ENCODE data around the gene SOWAHA.
"Not testable (repeated sequence)": the region's sequence is repeated elsewhere in the genome, so short reads cannot be mapped to it uniquely, and the experiment has no call there.

SOWAHA gene

DNA sequence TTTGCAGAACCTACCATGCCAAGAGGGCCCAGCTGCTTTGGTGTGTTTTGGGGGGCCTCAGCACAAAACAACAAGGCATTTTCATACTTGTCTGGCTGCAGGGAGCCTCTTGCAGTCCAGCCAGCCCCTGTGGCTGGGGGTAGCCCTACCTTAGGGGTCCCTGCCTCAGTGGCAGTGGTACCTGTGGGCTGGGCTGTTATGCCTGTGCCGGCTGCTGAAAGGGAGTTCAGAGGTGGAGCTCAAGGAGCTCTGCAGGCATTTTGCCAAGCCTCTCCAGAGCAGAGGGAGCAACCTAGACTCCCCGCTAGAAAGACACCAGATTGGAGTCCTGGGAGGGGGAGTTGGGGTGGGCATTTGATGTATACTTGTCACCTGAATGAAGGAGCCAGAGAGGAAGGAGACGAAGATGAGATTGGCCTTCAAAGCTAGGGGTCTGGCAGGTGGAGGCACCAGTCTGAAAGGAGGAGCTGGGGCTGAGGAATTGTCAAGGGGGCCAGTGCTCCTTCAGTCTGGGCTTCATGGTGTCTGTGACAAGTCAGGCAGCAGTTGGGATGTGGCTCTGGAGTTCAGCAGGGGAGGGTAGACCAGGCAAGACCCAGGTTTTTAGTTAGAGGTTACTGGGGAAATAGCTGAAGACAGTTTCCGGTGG is 15.9 kb downstream of the SOWAHA start:
- DNase-seq = no peak

DNA sequence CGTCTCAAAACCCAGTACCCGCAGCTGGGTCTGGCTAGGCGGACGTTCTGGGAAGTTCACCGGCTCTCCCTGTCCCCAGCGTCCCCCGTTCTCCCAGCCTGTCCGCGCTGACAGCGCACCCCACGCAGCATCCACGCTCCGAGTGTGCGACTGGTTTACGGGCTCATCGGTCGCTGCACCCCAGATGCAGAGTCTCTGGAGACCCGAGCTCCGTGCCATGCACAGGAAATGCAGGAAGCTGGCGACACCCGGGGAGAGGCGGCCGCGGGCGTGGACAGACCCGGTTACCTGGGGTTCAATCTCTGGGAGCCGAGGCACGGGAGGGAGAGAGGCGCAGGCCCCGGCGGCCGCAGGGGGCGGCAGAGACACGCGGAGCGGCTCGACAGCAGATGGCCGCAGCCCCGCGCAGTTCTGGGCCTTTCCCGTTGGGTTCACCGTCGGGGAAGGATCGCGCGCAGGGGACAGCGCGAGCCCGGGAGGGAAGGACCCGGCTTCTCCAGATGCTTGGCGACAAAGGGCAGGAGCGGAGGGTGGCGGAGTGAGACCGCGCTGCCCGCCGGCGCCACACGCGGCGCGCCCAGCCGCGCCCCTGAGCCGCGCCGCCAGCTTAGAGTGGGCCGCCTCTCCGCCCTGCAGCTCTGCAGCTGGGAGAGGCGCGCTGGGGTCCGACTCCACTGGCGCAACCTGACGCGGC is 16.8 kb downstream of the SOWAHA start:
- peak; percentile 36 for DNase-seq

DNA sequence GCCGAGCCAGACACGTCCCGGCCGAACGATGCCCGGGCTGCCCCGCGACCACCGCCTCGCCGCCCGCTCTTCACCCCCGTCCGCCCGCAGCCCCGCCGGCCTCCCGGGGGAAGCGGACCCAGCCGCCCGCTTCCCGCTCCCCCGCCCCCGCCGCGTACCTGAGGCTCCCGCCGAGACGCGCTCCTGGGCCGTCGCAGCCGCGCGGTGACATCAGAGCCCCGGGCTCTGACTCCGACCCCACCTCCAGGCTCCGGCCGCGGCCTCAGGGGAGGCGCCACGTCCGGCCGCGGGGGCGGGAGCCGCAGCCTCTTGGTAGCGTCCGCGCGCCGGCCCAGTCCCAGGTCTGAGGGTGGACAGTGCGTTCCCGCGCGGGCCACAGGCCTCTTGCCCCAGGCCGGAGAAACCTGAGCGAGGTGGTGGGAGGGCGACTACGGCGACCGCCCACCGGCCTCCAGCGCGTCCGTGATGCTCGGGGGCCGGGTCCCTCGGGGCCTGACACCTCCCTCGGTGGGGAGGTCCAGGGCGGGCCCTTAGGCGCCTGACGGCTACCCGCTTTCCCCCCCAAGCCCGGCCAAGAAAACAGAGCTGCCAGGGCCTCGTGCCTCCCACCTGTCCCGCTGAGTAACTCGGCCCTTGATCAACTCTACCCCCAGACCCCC is 17.5 kb downstream of the SOWAHA start, which contains the start of gene SHROOM1:
SHROOM1 (minus strand) TSS at position 212 of the 659 bp plus-strand sequence. CDS start 4,507 bp downstream, outside the sequence.
- DNase-seq = peak; percentile 34

DNA sequence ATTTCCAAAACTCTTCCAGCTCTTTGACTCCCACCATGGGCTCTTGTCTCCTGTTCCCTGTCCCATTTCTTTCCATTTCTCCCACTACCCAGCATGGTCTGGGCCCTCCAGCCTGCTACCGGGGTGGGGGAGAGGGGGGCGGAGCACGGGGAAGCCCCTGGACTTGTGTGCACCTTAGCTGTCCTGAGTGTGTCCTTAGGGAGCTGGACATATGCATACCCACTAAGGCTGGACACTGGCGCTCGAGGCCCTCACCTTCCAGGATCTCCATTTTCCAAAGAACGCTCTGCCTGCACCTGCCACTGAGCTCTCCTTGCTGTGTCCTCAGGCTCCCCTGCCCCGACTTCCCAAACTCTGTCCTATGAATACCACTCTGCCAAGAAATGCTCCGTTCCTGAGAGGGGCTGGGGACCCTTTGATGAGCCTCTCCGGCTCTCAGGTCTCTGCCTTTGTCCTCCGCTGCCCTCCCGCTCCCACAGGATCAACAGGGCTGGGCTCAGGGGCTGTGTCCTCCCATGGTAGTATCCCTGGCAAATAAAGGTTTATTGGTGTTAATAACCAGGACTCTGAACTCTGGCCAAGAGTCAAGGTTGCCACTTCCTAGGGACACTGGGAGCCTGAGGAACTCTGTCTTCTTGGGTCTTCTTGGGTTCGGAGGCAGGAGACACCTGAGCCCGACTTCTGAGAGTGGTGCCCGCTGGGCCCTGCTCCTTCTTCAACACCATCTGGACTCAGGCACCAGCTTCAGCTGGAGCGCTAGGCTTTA is 18.2 kb downstream of the SOWAHA start:
- no peak for DNase-seq

DNA sequence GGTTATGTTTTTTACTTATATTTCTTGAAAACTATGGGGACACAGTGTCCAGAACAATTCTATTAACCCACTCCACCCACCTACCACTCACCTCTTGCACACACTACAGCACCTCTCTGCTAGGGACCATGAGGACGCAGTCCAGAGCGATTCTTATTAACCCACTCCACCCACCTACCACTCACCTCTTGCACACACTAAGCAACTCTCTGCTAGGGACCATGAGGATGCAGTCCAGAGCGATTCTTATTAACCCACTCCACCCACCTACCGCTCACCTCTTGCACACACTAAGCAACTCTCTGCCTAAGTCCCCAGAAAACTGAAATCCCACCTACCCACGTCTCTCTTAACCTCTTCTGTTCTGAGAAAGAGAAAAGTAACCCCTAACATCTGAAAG is 19.5 kb downstream of the SOWAHA start:
- DNase-seq = no peak

DNA sequence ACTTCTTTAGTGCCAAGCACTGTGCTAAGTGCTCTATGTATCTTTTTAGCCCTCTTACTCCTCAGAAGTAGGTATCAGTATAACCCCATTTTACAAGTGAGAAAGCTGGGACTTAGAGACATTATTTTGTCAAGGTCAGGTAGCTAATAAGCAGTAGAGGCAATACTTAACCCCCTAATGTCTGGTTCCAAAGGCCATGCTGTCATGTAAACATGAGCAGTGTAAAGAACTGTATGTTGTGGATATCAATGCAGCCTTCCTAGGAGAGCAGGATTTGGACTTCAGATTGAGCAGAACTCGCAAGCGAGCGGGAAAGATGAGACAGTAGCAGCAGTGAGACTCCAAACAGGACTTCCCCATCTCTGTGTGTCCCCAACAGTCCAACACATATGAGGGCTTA is 21.0 kb downstream of the SOWAHA start:
- no peak for DNase-seq

DNA sequence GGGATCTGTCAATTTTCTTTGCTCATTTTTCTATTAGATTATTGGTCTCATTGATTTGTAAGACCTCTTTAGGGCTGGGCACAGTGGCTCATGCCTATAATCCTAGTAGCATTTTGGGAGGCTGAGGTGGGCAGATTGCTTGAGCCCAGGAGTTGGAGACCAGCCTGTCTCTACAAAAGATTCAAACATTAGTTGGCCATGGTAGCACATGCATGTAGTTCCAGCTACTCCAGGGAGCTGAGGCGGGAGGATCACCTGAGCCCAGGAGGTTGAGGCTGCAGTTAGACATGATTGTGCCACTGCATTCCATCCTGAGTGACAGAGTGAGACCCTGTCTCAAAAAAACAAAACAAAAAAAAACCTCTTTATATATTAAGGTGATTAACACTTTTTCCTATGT is 23.8 kb downstream of the SOWAHA start:
- no peak for DNase-seq

DNA sequence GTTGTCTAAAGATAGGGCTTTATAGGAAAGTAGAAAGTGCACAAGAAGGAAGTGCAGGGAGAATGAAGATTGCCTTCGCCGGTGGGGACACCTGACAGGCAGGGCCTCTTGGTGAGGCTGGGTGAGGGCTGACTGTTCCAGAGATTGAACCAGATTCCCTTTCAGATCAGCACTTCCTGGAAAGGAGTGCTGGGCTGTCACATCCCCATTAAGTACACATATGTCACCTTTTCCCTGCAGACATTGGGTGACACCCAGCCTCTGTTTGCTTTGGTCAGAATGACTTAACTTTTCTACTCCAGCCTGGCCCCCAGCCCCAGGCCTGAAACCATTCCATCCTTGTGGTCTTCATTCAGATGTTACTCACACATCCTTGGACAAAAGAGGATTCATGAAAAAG is 24.8 kb downstream of the SOWAHA start:
- DNase-seq = no peak

DNA sequence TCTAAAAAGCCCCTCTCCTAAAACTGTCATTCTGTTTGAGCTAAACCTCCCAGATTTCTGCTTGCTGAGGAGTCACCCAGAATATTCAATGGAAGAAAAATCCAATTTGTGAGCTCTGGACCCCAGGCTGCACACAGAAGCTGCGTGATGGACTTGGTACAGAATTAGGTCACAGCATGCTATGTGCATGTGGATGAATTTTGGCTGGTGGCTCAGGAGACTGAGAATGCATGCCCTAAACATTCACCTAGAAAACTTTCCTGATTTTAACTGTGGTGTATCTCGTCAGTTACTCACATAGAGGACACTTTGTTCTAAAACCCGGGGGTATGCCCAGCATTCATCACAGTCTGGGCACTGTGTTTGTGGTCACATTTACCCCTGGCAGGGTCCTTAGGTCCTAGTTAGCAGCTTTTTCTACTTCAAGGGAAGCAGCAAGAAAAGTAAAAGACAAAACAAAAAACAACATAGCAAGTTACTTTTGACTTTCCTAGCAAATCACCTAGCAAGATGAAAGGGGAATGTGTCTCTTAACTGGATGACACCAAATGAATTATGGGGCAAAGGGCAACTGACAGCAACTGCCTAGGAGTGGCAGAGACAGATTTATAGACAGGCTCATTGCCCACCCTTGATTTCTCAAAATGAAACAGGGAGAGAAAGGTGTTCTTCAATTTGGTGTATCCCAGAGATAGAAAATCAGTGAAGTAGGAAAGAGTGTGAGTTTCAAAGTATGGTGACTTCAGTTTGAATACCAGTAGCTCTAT is 25.6 kb downstream of the SOWAHA start:
- DNase-seq = no peak

DNA sequence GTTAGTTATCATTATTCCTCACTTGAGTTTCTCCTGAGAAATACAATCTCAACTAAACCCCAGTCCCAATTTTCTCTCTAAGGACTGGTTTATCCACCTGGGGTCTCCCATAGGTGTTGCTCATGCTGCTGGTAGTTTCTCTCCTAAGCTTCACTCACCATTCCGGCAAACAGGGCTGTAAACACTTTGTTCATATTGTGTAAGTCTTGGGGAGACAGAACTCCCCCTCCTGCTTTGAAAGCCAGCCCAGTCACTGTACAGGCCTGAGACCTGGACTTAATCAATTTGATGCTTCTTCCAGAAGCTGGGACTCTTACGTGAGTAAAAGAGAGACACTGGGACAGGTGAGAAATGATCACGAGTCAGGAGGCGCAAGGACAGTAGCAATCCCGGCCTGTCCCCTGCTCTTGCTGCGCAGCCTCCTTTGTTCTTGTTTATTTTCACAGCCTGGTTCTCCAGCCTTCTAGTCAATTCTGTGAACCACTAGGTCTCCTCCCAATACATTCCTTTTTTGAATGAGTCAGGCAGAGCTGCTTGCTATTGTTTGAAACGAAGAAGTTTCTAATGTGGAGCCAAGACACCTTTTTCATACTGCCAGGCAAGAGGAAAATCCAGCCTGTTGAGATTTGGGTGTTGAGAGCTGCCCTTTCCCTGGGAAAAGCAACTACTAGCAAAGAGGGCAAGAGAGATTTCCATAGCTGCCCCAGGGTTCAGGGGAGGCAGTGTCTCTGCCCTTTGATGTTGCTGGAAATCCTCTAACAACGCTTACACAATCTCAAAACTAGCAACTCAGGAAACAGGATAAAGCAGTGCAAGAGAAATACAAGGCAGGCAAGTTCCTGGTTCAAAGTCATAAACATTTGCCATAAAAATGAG is 26.6 kb downstream of the SOWAHA start:
- peak; percentile 63 for DNase-seq

DNA sequence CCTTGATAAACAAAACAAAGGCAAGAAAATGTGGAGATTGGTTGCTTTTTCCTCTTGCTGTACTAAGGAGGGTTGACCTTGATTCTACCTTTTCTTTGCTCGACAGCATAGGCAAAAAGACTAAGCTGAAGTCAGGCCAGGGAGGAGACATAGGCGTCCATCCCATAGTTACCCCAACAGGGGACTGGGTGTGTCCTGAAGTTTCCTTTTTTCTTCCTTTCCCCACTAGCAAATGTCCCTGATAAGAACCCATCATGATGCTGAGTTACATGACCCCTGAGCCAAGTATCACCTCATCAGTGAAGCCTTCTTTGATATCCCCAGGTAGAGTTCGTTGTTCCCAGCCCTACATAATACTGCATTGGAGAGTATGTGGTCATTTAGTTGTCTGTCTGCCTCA is 27.2 kb downstream of the SOWAHA start:
- DNase-seq = no peak

DNA sequence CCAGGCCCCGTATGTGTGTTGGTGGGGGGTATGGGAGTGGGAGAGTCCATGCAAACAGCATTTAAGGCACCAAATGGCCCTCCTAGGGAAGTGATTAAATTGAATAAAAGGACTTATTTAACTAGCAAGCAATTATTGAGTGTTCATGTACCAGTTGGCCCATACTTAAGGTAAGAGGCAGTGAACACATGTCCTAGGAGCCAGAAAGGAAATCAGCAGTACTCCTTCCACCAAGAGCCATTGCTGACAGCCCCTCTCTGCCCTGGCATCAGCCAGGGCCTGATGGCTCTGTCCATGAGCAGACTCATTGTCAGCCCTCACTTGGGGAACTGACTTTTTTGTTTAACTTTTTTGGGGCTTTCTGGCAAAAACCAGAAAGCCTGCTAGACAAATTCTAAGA is 27.8 kb downstream of the SOWAHA start:
- no peak for DNase-seq

DNA sequence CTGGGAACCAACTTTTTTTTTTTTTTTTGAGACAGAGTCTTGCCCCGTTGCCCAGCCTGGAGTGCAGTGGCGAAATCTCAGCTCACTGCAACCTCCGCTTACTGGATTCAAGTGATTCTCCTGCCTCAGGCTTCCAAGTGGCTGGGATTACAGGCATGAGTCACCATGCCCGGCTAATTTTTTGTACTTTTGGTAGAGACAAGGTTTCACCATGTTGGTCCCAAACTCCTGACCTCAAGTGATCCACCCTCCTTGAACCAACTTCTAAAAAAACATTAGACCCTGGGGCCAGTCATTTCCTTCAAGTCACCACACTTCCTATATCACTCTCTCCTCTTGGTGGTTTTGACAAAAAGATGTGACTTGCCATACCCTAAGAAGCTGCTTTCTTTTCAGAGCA is 28.2 kb downstream of the SOWAHA start:
- DNase-seq = no peak

DNA sequence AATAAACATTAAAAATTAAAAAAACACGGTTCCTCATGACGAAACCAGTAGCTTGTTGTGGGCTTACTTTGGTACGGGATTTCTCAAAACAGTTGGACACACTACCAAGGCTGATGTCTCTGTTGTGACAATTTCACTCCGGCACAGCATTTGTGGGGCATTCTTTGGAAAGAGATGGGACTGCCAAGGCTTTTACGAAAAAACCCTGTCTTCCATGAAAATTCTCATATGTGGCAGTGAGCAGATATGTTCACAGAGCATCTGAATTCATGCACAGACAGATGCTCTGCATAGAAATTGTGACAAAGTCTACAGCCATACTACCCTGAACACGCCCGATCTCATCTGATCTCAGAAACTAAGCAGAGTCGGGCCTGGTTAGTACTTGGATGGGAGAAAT is 35.2 kb downstream of the SOWAHA start:
- no peak for DNase-seq

DNA sequence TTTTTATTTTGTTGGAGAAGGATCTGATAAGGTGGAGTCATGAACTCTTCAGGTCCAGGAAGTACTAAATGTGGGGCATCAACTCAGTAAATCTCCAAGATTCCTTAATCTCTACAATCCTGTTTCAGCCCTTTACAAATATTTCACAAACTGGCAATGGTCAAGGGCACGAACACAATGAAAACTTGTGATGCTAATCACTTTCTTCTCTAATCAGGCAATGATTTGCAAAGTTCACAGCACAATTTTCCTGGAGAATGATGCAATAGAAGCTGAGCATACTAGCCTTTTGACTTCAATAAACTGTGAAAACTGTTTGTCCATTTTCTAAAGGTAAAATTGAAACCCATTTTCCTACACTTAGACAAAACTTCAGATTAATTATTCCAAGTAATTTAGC is 36.2 kb downstream of the SOWAHA start:
- no peak for DNase-seq

DNA sequence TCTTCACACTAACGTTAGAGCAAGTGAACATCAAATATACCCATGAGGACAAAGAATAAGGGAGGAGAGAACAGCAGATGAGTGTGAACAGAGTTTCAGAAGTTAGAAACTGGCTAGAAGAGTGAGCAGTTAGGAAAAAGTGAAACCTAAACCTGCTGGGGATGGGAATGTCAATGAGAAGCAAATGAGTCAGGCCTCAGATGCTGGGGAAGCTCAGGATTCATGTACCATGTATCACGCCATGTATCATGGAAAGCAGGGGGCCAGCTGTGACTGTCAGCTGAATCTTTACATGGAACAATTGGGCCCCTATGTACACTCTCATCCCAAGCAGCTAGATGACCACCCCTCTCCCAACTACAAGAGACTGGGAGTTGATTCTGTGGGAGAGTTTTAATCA is 37.0 kb downstream of the SOWAHA start:
- no peak for DNase-seq

DNA sequence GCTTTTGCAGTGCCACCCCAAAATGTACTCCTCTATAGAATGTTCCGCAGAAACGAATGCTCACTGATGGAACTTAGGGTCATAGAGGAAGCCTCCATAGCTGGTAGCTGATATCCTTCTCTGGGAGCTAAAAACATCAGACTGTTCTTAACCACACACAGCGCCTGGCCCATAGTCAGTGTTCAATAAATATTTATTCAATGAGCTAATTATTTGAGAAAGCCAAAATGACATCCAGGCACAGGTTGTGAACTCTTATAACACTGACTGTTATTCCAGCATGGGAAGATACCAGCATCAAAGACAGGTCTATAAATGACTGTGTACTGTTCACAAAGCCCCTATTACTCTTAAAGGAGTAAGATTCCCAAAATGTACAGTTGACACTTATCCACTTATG is 40.2 kb downstream of the SOWAHA start:
- no peak for DNase-seq

DNA sequence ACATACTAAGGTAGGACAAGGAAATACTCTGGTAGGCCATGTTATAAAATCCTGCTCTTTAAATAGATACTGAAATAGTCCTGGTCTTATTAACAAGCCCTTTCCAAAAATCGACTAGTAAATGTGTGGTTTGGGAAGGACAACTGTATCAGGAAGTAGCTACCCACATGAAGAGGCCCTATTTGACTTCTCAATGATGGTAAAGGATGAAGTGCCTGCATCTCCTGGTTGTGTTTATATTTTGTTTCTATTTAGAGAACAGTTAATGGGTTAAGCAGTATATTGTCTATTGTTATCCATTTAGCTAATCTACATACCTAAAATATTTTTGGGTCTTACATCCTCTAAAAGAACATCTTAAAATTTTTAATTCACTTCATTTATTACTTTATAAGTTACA is 40.7 kb downstream of the SOWAHA start:
- DNase-seq = no peak

DNA sequence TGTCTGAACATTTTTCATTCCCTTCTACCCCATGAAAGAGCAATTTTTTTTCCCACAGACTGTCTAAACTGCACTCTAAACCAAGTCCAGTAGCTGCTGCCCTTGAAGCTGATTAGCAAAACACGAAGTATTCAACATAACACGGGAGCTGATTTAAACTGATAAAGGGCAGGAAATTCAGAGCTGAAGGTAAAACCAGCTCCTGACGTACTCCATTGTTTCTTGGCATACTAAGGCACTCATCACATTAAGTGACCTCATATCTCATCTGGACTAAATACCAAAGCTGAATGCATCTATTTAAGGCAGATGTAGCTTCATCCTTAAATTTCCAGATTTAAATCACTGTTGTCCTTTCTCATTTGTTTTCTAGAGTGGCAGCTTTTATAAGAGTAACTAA is 41.2 kb downstream of the SOWAHA start:
- no peak for DNase-seq

DNA sequence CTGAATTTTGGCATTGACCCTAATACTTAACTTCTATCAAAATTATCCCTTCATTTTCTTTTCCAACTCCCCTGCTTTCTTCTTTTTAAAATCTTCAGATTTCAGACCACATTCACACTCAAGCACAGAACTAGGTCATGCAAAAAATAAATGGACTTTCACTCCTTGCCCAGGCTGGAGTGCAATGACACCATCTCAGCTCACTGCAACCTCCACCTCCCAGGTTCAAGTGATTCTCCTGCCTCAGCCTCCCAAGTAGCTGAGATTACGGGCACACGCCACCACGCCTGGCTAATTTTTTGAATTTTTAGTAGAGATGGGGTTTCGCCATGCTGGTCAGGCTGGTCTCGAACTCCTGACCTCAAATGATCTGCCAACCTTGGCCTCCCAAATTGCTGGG is 41.9 kb downstream of the SOWAHA start:
- DNase-seq = not testable (repeated sequence)

DNA sequence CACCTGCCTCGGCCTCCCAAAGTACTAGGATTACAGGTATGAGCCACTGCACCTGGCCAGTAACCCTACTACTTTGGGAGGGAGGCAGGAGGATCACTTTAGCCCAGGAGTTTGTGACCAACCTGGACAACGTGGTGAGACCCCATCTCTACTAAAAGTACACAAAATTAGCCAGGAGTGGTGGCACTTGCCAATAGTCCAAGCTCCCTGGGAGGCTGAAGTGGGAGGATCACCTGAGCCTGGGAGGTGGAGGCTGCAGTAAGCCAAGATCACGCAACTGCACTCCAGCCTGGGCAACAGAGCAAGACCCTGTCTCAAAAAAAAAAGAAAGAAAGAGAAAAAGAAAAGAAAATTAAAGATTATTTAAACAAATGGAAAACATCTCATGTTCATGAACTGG is 42.9 kb downstream of the SOWAHA start:
- DNase-seq = no peak
